HL-60 (cell line): ENCODE results near the gene TCF25.

Experiments used
- DNase-seq, 2 experiments: peaks; one replicate each; pipeline ENCODE4 v3.0.0-alpha.2; 2010 to 2020; ENCODE audit warnings: low read depth in 1 of 2, low spot score in 1 of 2
- H3K27ac ChIP-seq: fragments of 250-450 bp; sonication (Bioruptor Pico); replicated peaks from 2 replicates; pipeline ENCODE4 v1.5.1; 2020; ENCODE audit warnings: mild to moderate bottlenecking, moderate library complexity
- H3K27me3 ChIP-seq: fragments of 250-450 bp; sonication (Bioruptor Pico); 2 replicates; pipeline ENCODE4 v1.5.1; 2021; ENCODE audit warnings: mild to moderate bottlenecking, moderate library complexity; ENCODE audit not compliant: insufficient read depth, poor library complexity, severe bottlenecking
- H3K4me3 ChIP-seq: replicated peaks from 2 replicates; pipeline ENCODE4 v1.5.1; 2011; ENCODE audit warnings: mild to moderate bottlenecking, control low read depth, low read length; ENCODE audit not compliant: insufficient read depth
- CTCF ChIP-seq: IDR thresholded peaks from one replicate; pipeline ENCODE4 v1.5.1; 2011; ENCODE audit warnings: low read length, control low read depth, inconsistent platforms; ENCODE audit not compliant: insufficient read depth
- GABPA ChIP-seq: IDR thresholded peaks from 2 replicates; pipeline ENCODE4 v1.6.1; 2012; ENCODE audit warnings: low read depth
- POLR2AphosphoS5 ChIP-seq: IDR thresholded peaks from 2 replicates; pipeline ENCODE4 v1.6.1; 2012; ENCODE audit warnings: low read depth
- SPI1 ChIP-seq: IDR thresholded peaks from 2 replicates; pipeline ENCODE4 v1.6.1; 2012; ENCODE audit warnings: low read depth, mild to moderate bottlenecking, borderline replicate concordance
- TF ChIP-seq, protein P1 (sequence below): IDR thresholded peaks from 2 replicates; pipeline ENCODE4 v1.6.1; 2012; ENCODE audit warnings: low read depth; ENCODE audit not compliant: insufficient replicate concordance

Gene TCF25

GRCh38 chr16:89827383-89828198 lies 45.8 kb upstream of the TCF25 start:
- Histone ChIP-seq H3K27ac (no peak overlapping the region), H3K27me3 (no peaks in the 10 kb centered on the region), H3K4me3 (no peak overlapping the region)
- DNase-seq: no peak
- TF ChIP-seq GABPA: no peak

GRCh38 chr16:89828199-89828869 lies 45.1 kb upstream of the TCF25 start, which contains the start of gene SPIRE2:
SPIRE2 (plus strand) TSS chr16:89828475; CDS start chr16:89828551, 76 bp downstream.
- no peak within 1 kb of the TSS for H3K4me3 ChIP-seq
- H3K27ac ChIP-seq: no peak within 1 kb of the TSS
- TF ChIP-seq, protein P1, sequence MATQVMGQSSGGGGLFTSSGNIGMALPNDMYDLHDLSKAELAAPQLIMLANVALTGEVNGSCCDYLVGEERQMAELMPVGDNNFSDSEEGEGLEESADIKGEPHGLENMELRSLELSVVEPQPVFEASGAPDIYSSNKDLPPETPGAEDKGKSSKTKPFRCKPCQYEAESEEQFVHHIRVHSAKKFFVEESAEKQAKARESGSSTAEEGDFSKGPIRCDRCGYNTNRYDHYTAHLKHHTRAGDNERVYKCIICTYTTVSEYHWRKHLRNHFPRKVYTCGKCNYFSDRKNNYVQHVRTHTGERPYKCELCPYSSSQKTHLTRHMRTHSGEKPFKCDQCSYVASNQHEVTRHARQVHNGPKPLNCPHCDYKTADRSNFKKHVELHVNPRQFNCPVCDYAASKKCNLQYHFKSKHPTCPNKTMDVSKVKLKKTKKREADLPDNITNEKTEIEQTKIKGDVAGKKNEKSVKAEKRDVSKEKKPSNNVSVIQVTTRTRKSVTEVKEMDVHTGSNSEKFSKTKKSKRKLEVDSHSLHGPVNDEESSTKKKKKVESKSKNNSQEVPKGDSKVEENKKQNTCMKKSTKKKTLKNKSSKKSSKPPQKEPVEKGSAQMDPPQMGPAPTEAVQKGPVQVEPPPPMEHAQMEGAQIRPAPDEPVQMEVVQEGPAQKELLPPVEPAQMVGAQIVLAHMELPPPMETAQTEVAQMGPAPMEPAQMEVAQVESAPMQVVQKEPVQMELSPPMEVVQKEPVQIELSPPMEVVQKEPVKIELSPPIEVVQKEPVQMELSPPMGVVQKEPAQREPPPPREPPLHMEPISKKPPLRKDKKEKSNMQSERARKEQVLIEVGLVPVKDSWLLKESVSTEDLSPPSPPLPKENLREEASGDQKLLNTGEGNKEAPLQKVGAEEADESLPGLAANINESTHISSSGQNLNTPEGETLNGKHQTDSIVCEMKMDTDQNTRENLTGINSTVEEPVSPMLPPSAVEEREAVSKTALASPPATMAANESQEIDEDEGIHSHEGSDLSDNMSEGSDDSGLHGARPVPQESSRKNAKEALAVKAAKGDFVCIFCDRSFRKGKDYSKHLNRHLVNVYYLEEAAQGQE: peak; percentile 92
- TF ChIP-seq GABPA: no peak
- H3K27me3 ChIP-seq: no peaks in the 10 kb centered on the region
- DNase-seq: peak; percentile 33 to 38

DNA sequence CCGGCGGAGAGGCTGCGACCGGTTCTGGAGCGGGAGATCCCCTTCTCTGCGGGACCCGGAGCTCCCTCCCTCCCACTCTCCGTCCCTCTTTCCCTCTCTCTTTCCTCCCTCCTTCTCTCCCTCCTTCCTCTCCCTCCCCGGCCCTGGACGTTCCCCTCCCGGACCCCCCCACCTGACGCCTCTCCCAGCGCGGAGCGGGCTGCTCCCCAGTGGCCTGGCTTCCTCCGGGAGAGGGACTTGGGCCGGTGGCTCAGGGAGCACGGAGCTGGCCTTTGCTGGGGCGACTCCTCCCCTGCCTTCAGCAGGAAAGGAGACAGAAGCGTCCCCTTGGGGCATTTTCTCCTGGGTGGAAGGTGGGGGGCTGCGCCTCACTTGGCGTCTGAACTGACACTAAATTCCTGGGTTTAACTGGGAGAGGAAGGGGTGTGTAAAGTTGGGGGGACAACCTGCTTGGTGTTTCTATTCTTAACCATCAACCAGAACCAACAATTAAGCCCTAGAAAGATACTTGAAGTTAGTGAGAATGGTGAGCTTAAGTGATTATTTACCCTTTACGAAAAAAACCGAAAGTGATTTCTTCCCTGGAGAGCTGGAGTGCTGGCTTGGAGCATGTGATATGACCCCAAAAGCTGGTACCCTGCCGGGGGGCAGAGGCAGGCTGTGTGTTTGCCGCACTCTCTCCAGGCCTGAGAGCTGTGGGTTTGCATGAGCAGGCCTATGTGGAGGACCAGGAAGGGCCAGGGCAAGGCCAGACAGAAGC lies 44.3 kb upstream of the TCF25 start:
- H3K4me3 ChIP-seq: no peak overlapping the region
- no peak overlapping the region for H3K27ac ChIP-seq
- no peaks in the 10 kb centered on the region for H3K27me3 ChIP-seq
- TF ChIP-seq POLR2AphosphoS5 (no peak), GABPA (no peak), CTCF (no peak), SPI1 (no peak)
- TF ChIP-seq, protein P1: no peak
- DNase-seq: no peak

DNA sequence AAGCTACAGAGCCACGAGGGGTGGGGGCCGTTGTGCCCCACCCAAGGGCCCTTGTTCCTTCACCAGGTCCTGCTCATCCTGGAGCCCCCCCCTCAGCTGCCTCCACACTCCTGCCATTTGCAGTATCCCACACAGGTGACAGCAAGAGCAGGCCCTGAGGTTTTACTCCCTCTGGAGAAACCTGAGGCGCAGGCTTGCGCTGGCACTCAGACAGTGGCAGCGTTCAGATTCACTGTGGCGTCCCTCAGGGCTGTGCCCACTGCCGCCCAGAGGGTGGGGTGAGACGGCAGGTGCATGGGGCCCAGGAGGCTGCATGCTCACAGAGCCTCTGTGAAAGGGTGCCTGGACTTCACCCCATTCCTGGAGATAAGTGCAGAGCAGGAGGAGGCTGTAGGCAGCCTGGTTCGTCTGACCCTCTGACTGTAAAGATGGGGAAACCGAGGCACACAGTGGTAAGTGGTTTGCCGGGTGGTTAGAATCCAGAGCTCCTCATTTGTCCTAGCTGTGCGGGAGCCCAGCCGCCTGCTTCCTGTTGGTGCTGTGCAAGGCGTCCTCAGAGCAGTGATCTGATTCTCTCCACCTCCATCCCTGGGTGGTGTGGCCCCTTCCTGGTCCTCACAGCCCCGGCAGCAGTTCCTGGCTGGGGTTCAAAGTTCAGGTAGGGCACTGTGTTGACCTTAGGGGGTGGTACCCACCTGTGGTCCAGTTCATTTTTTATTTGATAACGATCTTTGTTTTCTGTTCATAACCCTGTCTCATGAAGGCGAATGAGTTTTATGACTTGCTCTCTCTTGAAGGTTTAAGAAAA lies 43.6 kb upstream of the TCF25 start:
- H3K27ac ChIP-seq: no peak overlapping the region
- H3K4me3 ChIP-seq: no peak overlapping the region

More for the DNA sequence above, 43.6 kb upstream of the TCF25 start:
- no peaks in the 10 kb centered on the region for H3K27me3 ChIP-seq
- TF ChIP-seq POLR2AphosphoS5: no peak
- no peak for TF ChIP-seq GABPA
- TF ChIP-seq, protein P1: no peak
- no peak for TF ChIP-seq SPI1
- no peak for TF ChIP-seq CTCF
- DNase-seq: no peak
